Activated CD4-positive, alpha-beta T cell treated with anti-CD3 and anti-CD28 coated beads for 1 hour (primary cell): ENCODE results near the gene SLC12A4.
"Not testable (repeated sequence)": the region's sequence is repeated elsewhere in the genome, so short reads cannot be mapped to it uniquely, and the experiment has no call there.

Experiments used
- DNase-seq: peaks from one replicate; pipeline ENCODE4 v3.0.0-alpha.2; 2020

SLC12A4 gene

DNA sequence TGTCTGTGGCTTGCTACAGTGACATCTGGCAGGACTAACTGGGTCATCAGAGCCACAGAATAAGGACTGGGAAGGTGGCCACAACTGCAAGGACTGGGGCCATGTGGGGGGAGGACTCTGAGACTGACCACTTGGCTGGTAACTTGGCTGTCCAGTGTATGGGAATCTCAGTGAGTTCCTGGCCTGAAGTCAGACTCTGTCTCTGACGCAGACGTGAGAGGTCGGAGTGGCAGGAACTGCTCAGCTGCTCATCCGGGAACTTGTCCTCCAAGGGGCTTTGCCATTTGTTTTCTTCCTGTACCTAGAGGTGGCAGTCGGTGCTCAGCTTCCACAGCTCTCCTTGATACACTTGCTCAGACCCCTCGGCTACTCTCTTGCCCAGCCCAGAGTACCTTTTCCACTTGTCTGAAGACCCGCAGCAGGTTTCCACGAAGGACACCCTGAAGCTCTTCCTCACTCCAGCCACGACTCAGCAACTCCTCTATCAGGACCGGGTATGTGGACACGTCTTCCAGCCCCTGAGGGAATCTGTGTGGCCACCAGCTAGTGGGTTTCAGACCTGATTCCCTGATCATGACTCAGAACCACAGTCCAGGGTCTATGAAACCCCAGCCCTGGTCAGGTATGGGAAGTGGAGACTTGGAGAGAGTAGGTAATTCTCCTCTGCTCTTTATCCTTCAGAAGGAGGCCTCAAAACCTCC is 19.2 kb upstream of the SLC12A4 start:
- no peak for DNase-seq

DNA sequence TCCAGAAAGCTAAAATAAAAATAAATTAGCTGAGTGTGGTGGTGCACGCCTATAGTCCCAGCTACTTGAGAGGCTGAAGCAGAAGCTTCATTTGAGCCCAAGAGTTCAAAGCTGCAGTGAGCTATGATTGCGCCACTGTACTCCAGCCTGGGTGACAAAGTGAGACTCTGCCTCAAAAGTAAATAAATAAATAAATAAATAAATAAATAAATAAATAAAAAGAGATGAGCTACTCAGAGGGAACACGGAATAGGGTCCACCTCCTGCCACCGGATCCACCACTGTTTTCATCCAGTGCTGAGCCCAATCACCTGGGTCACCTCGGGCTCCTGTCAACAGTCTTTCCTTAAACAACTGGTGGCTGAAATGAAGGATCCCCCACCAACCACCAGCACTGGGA is 18.5 kb upstream of the SLC12A4 start:
- DNase-seq: no peak

DNA sequence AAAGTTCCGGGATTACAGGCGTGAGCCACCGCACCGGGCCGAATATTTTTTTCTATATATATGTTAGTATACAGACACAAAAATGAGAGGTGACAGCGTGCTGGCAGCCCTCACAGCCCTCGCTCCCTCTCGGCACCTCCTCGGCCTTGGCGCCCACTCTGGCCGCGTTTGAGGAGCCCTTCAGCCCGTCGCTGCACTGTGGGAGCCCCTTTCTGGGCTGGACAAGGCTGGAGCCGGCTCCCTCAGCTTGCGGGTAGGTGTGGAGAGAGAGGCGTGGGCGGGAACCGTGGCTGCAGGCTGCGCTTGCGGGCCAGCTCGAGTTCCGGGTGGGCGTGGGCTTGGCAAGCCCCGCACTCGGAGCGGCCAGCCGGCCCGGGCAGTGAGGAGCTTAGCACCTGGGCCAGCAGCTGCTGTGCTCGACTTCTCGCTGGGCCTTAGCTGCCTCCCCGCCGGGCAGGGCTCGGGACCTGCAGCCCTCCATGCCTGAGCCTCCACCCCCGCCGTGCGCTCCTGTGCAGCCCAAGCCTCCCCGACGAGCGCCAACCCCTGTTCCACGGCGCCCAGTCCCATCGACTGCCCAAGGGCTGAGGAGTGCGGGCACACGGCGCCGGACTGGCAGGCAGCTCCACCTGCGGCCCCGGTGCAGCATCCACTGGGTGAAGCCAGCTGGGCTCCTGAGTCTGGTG is 13.7 kb upstream of the SLC12A4 start:
- DNase-seq: no peak

GRCh38 chr16:67979955-67980678 is 11.7 kb upstream of the SLC12A4 start, which contains the start of gene DPEP3:
Gene DPEP3 (minus strand): TSS chr16:67980499. CDS start chr16:67980380, 119 bp downstream.
- DNase-seq: no peak

DNA sequence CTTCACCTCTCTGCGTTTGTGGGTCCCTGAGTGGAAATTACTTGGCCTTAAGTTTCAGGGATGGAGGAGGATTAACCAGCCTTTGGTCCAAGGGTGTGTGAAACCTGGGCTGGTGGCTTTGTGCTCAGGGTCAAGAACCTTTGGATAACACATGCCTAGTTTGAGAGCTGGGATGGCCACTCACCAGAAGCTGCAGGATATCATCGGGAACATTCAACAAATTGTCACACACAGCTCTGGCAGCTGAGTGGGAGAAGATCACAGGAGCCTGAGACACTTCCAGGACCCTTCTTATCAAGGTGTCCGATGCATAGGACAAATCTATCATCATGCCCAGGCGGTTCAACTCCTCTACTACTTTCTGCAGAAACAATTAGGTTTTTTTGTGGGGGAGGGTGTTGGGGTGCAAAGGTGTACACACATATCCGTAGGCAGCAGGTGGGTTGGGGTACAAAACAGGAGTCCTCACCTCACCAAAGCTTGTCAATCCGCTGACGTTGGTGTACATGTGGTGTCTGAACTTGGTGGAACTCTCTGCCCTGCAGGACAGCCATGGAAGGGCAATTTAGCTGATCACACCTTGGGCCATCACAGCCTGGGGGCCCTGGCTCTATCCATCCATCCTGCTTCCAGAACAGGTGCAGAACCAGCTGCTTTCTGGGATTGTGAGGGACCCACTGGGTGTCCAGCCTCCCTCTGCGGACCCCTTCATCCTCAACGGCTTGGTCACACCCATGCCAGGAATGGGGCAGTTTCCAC is 9.2 kb upstream of the SLC12A4 start:
- DNase-seq: no peak

DNA sequence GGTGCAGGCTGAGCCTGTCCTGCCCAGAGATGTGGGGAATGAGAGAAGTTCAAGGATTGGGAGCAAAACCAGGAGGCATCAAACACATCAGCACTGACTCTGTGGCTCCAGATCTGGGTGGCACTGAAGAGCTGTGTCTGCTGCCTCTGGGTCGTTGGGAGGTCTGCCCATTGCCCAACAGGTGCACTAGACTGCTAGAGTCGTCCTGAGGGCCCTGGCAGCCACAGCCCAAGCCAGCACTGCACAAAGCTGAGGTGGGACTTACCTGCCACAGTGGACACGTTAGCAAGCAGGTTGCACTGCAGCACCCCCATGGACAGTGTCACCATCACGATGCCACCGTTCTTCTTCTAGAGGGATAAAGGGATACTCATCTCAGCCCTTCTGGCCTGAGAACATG is 8.6 kb upstream of the SLC12A4 start:
- DNase-seq: no peak

GRCh38 chr16:67976205-67976604 is 7.8 kb upstream of the SLC12A4 start:
- DNase-seq: no peak

DNA sequence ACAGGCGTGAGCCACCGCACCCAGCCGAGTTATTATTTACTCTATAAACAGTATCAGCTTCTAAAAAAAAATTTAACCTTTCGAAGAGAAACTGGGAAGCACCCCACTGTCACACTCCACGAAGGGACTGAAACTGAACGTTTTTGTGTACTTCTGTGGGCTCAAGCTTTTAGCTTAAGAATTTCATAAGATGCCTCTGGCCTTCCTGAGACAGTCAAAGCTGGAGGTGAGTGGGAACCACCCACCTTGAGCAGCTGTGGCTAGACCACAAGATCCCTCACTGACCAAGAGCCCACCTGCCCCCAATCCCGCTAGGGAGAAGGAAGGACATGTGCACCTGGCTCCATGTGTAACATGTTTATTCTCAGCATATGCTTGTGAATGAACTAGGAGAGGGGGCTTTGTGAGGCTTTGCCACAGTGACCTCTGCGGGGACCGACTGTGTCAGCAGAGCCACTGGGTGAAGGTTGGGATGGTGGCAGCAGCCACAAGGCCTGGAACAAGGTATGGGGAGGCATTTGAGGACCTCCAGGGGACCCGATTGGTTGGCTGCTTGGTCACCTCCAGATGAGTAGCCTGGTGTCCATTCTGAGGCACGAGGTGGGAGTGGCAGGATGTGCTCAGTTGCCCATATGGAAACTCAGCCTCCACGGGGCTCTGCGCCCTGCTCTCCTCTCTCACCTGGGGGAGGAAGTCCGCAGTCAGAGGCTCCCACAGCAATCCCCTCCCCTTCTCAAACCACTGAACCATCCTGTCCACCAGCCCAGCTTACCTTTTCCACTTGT is 7.1 kb upstream of the SLC12A4 start:
- DNase-seq: no peak

- DNase-seq: not testable (repeated sequence)
These were observed 3.8 kb upstream of the SLC12A4 start for GRCh38 chr16:67972285-67972684.

DNA sequence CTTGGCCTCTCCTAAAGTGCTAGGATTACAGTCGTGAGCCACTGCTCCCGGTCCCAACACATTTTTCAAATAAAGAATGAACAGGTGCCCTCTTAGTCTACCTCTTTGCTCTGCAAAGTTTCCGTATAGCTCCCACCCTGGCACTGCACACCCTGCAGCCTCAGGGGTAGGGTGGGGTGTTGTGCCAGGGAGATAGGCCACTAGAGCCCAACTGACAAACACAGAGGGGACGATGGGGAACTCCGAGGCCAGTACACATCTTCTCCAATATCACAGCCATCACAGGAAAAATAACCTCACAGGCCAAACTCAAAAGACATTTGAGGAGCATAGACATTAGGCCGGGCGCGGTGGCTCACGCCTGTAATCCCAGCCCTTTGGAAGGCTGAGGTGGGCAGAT is 2.7 kb upstream of the SLC12A4 start:
- DNase-seq: no peak

DNA sequence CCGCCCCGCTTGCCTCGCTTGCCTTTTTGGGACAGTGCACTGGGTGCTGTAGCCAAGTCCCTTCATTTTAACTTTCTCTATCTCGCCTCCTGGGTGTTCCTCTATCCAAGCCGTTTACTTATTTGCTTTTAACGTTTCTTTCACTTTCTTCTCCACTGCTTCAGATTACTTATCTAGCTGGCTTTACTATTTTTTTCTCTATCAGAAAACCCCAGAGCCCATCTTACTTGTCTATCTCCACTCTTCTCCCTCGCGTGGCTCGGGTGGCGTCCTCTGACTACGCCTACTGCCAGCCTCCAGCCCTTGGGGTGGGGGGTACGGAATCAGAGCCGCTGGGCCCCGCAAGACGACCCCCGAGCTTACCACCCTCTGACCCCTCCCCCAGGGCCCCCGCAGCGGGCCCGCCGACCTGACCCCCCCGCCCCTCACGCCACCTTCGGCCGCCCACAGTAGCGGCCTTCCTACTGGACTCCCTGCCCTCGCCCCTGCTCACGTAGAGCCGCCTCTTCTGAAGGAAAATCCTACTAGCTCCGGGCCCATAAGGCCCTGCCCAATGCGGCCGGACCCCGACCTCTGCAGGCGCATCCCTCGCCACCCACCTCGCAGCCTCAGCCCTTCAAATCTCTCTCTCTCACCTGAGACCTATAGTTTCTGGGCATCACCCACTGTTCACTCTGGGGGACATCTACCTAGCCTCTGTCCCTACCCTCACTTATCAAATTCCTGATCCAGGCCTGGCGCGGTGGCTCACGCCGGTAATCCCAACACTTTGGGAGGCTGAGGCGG is 1.0 kb upstream of the SLC12A4 start:
- DNase-seq: no peak

GRCh38 chr16:67967958-67968399 is 458 bp downstream of the SLC12A4 start:
- no peak for DNase-seq

GRCh38 chr16:67967183-67967957 is 1.1 kb downstream of the SLC12A4 start:
- no peak for DNase-seq

- no peak for DNase-seq
These were observed 1.8 kb downstream of the SLC12A4 start for GRCh38 chr16:67966549-67967182.

DNA sequence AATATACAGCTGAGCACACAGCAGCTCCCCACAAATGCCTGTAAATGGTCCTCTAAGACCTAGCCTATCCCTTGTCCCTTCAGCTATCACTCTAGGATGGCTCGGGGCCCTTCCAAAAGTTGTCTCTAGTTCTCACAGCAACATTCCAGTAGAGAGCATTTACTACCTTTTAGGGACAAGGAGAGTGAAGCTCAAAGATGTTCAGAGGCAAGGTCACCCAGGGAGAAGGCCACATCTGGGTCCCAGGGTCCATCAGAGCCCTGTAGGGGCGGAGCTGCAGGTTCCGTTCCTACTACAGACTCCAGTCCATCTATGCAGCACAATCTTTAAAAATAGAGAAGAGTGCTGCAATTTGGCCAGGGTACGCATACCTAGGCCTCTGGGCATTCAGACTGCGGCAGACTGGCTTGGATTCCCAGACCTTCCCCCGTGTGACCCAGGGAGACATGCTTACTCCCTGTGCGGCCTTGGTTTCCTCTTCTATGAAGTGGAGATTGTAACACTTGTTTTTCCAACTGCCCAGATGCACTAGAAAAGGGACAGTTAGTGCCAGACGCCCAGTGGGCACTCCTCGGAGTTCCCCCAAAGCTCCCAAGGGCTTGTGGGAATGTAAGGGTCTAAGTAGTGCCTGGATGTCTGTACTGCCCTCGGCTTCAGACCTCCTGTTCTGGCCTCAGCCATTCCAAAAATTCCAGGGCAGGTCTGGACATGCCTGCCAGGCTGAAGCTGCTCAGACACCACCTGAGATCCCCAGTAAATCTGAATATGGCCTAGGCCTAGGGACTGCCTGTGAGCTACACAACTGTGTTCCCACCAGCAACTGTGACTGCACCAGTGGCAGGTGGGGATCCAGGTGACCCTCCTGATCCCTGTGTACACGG is 2.5 kb downstream of the SLC12A4 start:
- DNase-seq: no peak

DNA sequence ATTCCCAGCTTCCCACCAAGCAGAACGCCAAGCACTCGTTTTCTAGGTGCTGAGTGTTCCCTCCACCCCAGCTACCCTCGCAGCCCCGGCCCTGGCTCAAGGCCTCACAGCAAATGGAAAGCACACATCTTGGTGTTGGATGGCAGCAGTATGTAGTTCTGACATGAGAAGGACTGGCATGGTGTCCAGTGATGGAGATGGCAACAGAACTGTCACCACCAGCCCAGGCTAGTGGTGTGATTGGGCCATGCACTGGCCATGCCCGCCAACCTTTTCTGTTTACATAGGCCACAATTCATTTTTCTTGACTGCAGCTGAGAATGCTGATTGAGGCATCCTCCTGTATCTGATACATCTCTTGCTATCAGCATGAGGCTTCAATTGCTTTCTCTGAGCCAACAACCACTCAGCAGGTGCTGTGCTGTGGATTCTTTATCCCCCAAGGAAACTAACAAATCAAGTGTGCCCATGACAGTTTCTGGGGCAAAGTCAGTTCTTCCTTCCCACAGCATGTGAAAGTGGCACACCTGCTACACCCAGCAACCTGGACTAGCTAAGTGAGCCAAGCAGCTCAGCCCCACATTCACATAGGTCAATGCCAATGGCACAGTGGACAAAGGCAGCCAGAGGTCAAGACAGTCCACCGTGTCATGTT is 3.8 kb downstream of the SLC12A4 start:
- no peak for DNase-seq

- no peak for DNase-seq
These were observed 4.6 kb downstream of the SLC12A4 start for GRCh38 chr16:67963662-67964321.

DNA sequence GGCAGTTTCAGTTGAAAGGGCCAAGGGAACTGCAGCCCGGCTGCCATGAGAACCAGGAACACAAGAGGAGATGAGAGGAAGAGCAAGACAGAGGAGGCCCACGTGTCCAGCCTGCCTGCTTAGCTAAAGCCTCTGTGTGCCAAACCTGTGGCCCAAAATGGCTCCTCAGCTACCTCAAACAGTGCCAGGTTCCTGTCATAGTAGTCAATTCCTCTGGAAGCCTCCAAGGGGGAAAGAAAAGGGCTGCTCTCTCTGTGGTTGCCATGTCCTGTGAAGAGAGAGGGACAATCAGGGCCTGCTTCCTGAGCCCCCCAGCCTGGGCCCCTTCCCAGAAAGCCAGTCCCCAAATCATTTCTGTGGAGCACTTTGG is 5.2 kb downstream of the SLC12A4 start:
- DNase-seq: no peak
